GM23338 (cell line): ENCODE results near the gene TUBA3D. TPM values are rescaled to one million over a fixed set of nuclear protein-coding genes. Genes with fewer than 3 reads are reported as not detected.
A peak's percentile ranks its signal among the peaks of the same experiment; 100 is the strongest.
"Not testable (repeated sequence)": the region's sequence is repeated elsewhere in the genome, so short reads cannot be mapped to it uniquely, and the experiment has no call there.

Source experiments
- ATAC-seq: fragments of 200-7000 bp; cut with Tn5 transposase; 3 replicates; pipeline ENCODE4 v1.9.1; 2020
- DNase-seq: peaks from one replicate; pipeline ENCODE4 v3.0.0-alpha.2; 2015; ENCODE audit warnings: low spot score
- H2AFZ ChIP-seq: fragments of 200-600 bp; sonication (generic); 2 replicates; pipeline ENCODE4 v1.8.0; 2016; ENCODE audit warnings: antibody characterized with exemption, mild to moderate bottlenecking, moderate library complexity
- H3F3A ChIP-seq: fragments of 200-600 bp; sonication (generic); replicated peaks from 2 replicates; pipeline ENCODE4 v1.8.0; 2017; ENCODE audit warnings: antibody characterized with exemption, mixed run types, low read depth
- H3K27ac ChIP-seq: fragments of 200-600 bp; sonication (generic); 2 replicates; pipeline ENCODE4 v1.6.1; 2016; ENCODE audit warnings: low read depth
- H3K27me3 ChIP-seq: fragments of 200-600 bp; sonication (generic); 2 replicates; pipeline ENCODE4 v1.8.0; 2016; ENCODE audit warnings: mild to moderate bottlenecking, mixed run types, moderate library complexity; ENCODE audit not compliant: insufficient read depth
- H3K36me3 ChIP-seq: fragments of 200-600 bp; sonication (generic); 2 replicates; pipeline ENCODE4 v1.8.0; 2016; ENCODE audit warnings: mild to moderate bottlenecking; ENCODE audit not compliant: insufficient read depth
- H3K4me1 ChIP-seq: fragments of 200-600 bp; sonication (generic); 2 replicates; pipeline ENCODE4 v1.8.0; 2016; ENCODE audit warnings: mild to moderate bottlenecking, moderate library complexity; ENCODE audit not compliant: insufficient read depth
- H3K4me2 ChIP-seq: fragments of 200-600 bp; sonication (generic); 2 replicates; pipeline ENCODE4 v1.7.1; 2017; ENCODE audit warnings: mixed run types
- H3K4me3 ChIP-seq: fragments of 200-600 bp; sonication (generic); 2 replicates; pipeline ENCODE4 v1.6.1; 2016; ENCODE audit warnings: mixed run types
- H3K79me2 ChIP-seq: fragments of 200-600 bp; sonication (generic); replicated peaks from 2 replicates; pipeline ENCODE4 v1.8.0; 2017; ENCODE audit warnings: mild to moderate bottlenecking; ENCODE audit not compliant: insufficient read depth
- H3K9me2 ChIP-seq: fragments of 200-600 bp; sonication (generic); 2 replicates; pipeline ENCODE4 v1.8.0; 2017; ENCODE audit not compliant: insufficient read depth
- H4K20me1 ChIP-seq: fragments of 200-600 bp; sonication (generic); replicated peaks from 2 replicates; pipeline ENCODE4 v1.8.0; 2017; ENCODE audit warnings: mild to moderate bottlenecking; ENCODE audit not compliant: insufficient read depth
- H3K27ac Mint-ChIP-seq: 2 replicates; pipeline ENCODE4 v1.8.0; 2020; ENCODE audit warnings: inconsistent platforms, mild to moderate bottlenecking, moderate library complexity, mixed read lengths
- H3K27me3 Mint-ChIP-seq: 3 replicates; pipeline ENCODE4 v1.8.0; 2022; ENCODE audit warnings: low read depth, mild to moderate bottlenecking, moderate library complexity, mixed read lengths, inconsistent platforms; ENCODE audit not compliant: insufficient read depth, poor library complexity
- H3K36me3 Mint-ChIP-seq: 3 replicates; pipeline ENCODE4 v1.8.0; 2021; ENCODE audit warnings: low read depth, mild to moderate bottlenecking, inconsistent platforms, moderate library complexity, mixed read lengths
- H3K4me1 Mint-ChIP-seq: 3 replicates; pipeline ENCODE4 v1.8.0; 2020; ENCODE audit warnings: mild to moderate bottlenecking, inconsistent platforms, mixed read lengths
- H3K4me3 Mint-ChIP-seq: 3 replicates; pipeline ENCODE4 v1.8.0; 2021; ENCODE audit warnings: moderate library complexity, mild to moderate bottlenecking, inconsistent platforms, mixed read lengths
- H3K9me3 Mint-ChIP-seq: 3 replicates; pipeline ENCODE4 v1.8.0; 2020; ENCODE audit warnings: moderate library complexity, mild to moderate bottlenecking, inconsistent platforms, mixed read lengths
- CTCF ChIP-seq, 2 experiments: fragments of 200-600 bp in 1 of 2; sonication (generic) in 1 of 2; conservative IDR thresholded peaks; 2 replicates each; pipeline versions ENCODE4 v1.5.1 to v1.6.1; 2016 to 2017; ENCODE audit warnings: antibody characterized with exemption in 2 of 2, low read depth in 2 of 2, mild to moderate bottlenecking in 2 of 2, moderate library complexity in 1 of 2
- polyA plus RNA-seq: library from polyadenylated mRNA; unstranded; fragments of >200 nt; fragmentation: Nextera tagmentation; extraction: Ambion mirVana; gene quantifications from 2 replicates; pipeline ENCODE4 v1.2.1, GENCODE V29; 2016
- total RNA-seq: library from RNA; depleted of rRNA; stranded (reverse); fragments of >200 nt; shearing (Covaris generic); gene quantifications from 2 replicates; pipeline ENCODE4 v1.2.3, GENCODE V29; 2014

The TUBA3D gene
- total and polyA plus RNA-seq, 2 experiments from 2014 or later = 0.27 TPM; not detected in 1

GRCh38 chr2:131511291-131511968 is 35.5 kb downstream of the TUBA3D start:
- not testable (repeated sequence) for H2AFZ ChIP-seq, H3K79me2 ChIP-seq, H3K4me1 Mint-ChIP-seq, H4K20me1 ChIP-seq, H3K4me1 ChIP-seq, H3K27ac ChIP-seq, H3K9me3 Mint-ChIP-seq, H3K4me3 Mint-ChIP-seq, H3K27ac Mint-ChIP-seq, H3K9me2 ChIP-seq, H3K4me2 ChIP-seq, H3F3A ChIP-seq, H3K4me3 ChIP-seq, H3K36me3 ChIP-seq, H3K27me3 ChIP-seq
- Mint-ChIP-seq H3K36me3 (peaks cover 44% of the 10 kb centered on the region), H3K27me3 (peaks cover 10% of the 10 kb centered on the region)
- ATAC-seq (peak; percentile 83), DNase-seq (peak; percentile 19)
- peak in 1 of 2 experiments; percentile 25; a peak in 2 of 4 replicates for TF ChIP-seq CTCF (conservative IDR thresholded peaks at IDR 0.05; ENCODE audit: low read depth in 2 of 2)

- H3K4me2 ChIP-seq, H3K27ac Mint-ChIP-seq, H3K27ac ChIP-seq, H3K4me1 ChIP-seq, DNase-seq, H3F3A ChIP-seq, H3K9me2 ChIP-seq, H2AFZ ChIP-seq, H3K36me3 ChIP-seq, H4K20me1 ChIP-seq, H3K79me2 ChIP-seq, H3K27me3 ChIP-seq, ATAC-seq, H3K9me3 Mint-ChIP-seq, H3K4me3 ChIP-seq, H3K4me3 Mint-ChIP-seq, H3K4me1 Mint-ChIP-seq: not testable (repeated sequence)
- Mint-ChIP-seq H3K36me3 (peaks cover 44% of the 10 kb centered on the region), H3K27me3 (peaks cover 10% of the 10 kb centered on the region)
Observed at GRCh38 chr2:131511969-131512870, 36.3 kb downstream of the TUBA3D start.

- not testable (repeated sequence) for H3K9me2 ChIP-seq, H3K27me3 Mint-ChIP-seq, H3K4me1 ChIP-seq, H3K4me1 Mint-ChIP-seq, H3K36me3 ChIP-seq, H3K4me3 ChIP-seq, H3K9me3 Mint-ChIP-seq, H3K27me3 ChIP-seq, H4K20me1 ChIP-seq, ATAC-seq, H2AFZ ChIP-seq, H3F3A ChIP-seq, H3K4me3 Mint-ChIP-seq, DNase-seq, H3K27ac ChIP-seq, H3K4me2 ChIP-seq, H3K79me2 ChIP-seq, H3K27ac Mint-ChIP-seq
- H3K36me3 Mint-ChIP-seq = peaks cover 33% of the 10 kb centered on the region
Observed at GRCh38 chr2:131514408-131515166, 38.7 kb downstream of the TUBA3D start.

- not testable (repeated sequence) for H3F3A ChIP-seq, H3K36me3 ChIP-seq, ATAC-seq, H3K4me3 Mint-ChIP-seq, H3K9me2 ChIP-seq, H3K79me2 ChIP-seq, H2AFZ ChIP-seq, H3K27me3 Mint-ChIP-seq, H3K27ac ChIP-seq, H4K20me1 ChIP-seq, H3K4me1 ChIP-seq, H3K9me3 Mint-ChIP-seq, H3K27ac Mint-ChIP-seq, H3K27me3 ChIP-seq, H3K4me1 Mint-ChIP-seq, DNase-seq, H3K4me2 ChIP-seq, H3K4me3 ChIP-seq
- H3K36me3 Mint-ChIP-seq = peaks cover 35% of the 10 kb centered on the region
Observed at GRCh38 chr2:131515235-131515634, 39.3 kb downstream of the TUBA3D start.
